Gastrocnemius medialis (tissue), 4 donors: ENCODE data around the gene GJB5.

Experiments used
- CTCF ChIP-seq, 5 experiments: fragments of 450-650 bp in 3 of 5; fragments of 200-600 bp in 2 of 5; sonication (generic) in 2 of 5; IDR thresholded peaks in 4 of 5; conservative IDR thresholded peaks in 1 of 5; 1 replicate in 4 of 5; 2 replicates in 1 of 5; pipeline ENCODE4 v1.5.1; 2016 to 2019; ENCODE audit warnings: antibody characterized with exemption in 5 of 5, mild to moderate bottlenecking in 3 of 5, moderate library complexity in 3 of 5
- POLR2A ChIP-seq, 2 donors: fragments of 450-650 bp; IDR thresholded peaks; one replicate each; pipeline ENCODE4 v1.6.1; 2017; ENCODE audit warnings: antibody characterized with exemption in 2 of 2, mild to moderate bottlenecking in 2 of 2, moderate library complexity in 2 of 2

GRCh38 chr1:34746785-34747637 is 7.8 kb upstream of the GJB5 start:
- no peak for TF ChIP-seq CTCF (IDR thresholded peaks at IDR 0.05 in 4 of 5, conservative IDR thresholded peaks at IDR 0.05 in 1 of 5)
- no peak for TF ChIP-seq POLR2A (IDR thresholded peaks at IDR 0.05)
